A549 (cell line): Measurements from ENCODE around the gene BLID. TPM values are rescaled to one million over a fixed set of nuclear protein-coding genes. Genes with fewer than 3 reads are reported as not detected.

Experiments
- ATAC-seq, 2 experiments: fragments of 200-7000 bp in 1 of 2; fragments of >200 bp in 1 of 2; cut with Nextera tagmentation in 1 of 2; cut with Tn5 transposase in 1 of 2; 3 replicates each; pipeline versions ENCODE4 v1.8.0 to v1.9.1; 2018 to 2020; ENCODE audit warnings: mild to moderate bottlenecking in 1 of 2, moderate library complexity in 1 of 2
- CTCF ChIA-PET: fragments of 300-600 bp; sonication (Branson Sonifier 250); formaldehyde crosslinking; extraction: SDS; loops from one replicate; lab custom pipeline; 2021; ENCODE audit warnings: antibody characterized with exemption, inconsistent platforms; lab: Yijun Ruan, JAX
- POLR2A ChIA-PET: fragments of 350-600 bp; formaldehyde crosslinking; extraction: SDS; loops from one replicate; lab custom pipeline; 2021; ENCODE audit warnings: antibody characterized with exemption, inconsistent platforms; lab: Yijun Ruan, JAX
- DNase-seq, 2 experiments: peaks; one replicate each; pipeline versions ENCODE4 v3.0.0 to v3.0.0-alpha.2; 2011 to 2016; ENCODE audit warnings: low read depth in 1 of 2, low spot score in 1 of 2
- FAIRE-seq: peaks from 2 replicates; lab custom pipeline; 2011; peaks lifted over from hg19 to GRCh38; lab: Jason Lieb, UNC
- H3K27ac ChIP-seq, 2 experiments: fragments of >200 bp; sonication (Bioruptor Twin); formaldehyde crosslinking; 3 replicates each; pipeline ENCODE4 v1.5.1; 2016 to 2017
- H3K4me1 ChIP-seq: fragments of >200 bp; sonication (Bioruptor Twin); formaldehyde crosslinking; 3 replicates; pipeline ENCODE4 v1.6.1; 2016
- H3K4me2 ChIP-seq: fragments of >200 bp; sonication (Bioruptor Twin); formaldehyde crosslinking; 3 replicates; pipeline ENCODE4 v1.6.1; 2016
- H3K4me3 ChIP-seq: fragments of >200 bp; sonication (Bioruptor Twin); formaldehyde crosslinking; 3 replicates; pipeline ENCODE4 v1.5.1; 2016
- H3K9me3 ChIP-seq: fragments of >200 bp; sonication (Bioruptor Twin); formaldehyde crosslinking; 3 replicates; pipeline ENCODE4 v1.6.1; 2016
- BHLHE40 ChIP-seq: IDR thresholded peaks from 2 replicates; pipeline ENCODE4 v1.6.1; 2012; ENCODE audit warnings: low read depth, low read length, inconsistent platforms
- CBX2 ChIP-seq: fragments of 200-600 bp; sonication (generic); IDR thresholded peaks from 2 replicates; pipeline ENCODE4 v1.6.1; 2016; ENCODE audit warnings: low read depth, mild to moderate bottlenecking, borderline replicate concordance
- CEBPB ChIP-seq, 2 experiments: fragments of >200 bp in 1 of 2; sonication (Bioruptor Twin) in 1 of 2; formaldehyde crosslinking in 1 of 2; IDR thresholded peaks; 2 replicates each; pipeline ENCODE4 v1.6.1; 2012 to 2016
- CHD2 ChIP-seq: fragments of 150-350 bp; IDR thresholded peaks from 2 replicates; pipeline ENCODE4 v1.6.1; 2014; ENCODE audit warnings: low read length; ENCODE audit not compliant: partially characterized antibody
- CHD4 ChIP-seq: fragments of 200-600 bp; sonication (generic); IDR thresholded peaks from 2 replicates; pipeline ENCODE4 v1.6.1; 2016; ENCODE audit warnings: antibody characterized with exemption, mild to moderate bottlenecking, borderline replicate concordance
- EHMT2 ChIP-seq: fragments of 200-600 bp; sonication (generic); IDR thresholded peaks from 2 replicates; pipeline ENCODE4 v1.6.1; 2016; ENCODE audit warnings: antibody characterized with exemption, low read depth, mild to moderate bottlenecking, moderate library complexity
- ESRRA ChIP-seq: fragments of 150-350 bp; IDR thresholded peaks from 2 replicates; pipeline ENCODE4 v1.6.1; 2014; ENCODE audit warnings: mild to moderate bottlenecking, low read length, borderline replicate concordance
- FOSB ChIP-seq: fragments of 250-450 bp; sonication (Bioruptor Pico); IDR thresholded peaks from 2 replicates; pipeline ENCODE4 v1.5.0; 2020; ENCODE audit warnings: mild to moderate bottlenecking, moderate library complexity
- FOSL2 ChIP-seq, 2 experiments: fragments of 450-650 bp in 1 of 2; fragments of >200 bp in 1 of 2; sonication (Bioruptor Twin) in 1 of 2; formaldehyde crosslinking; IDR thresholded peaks; 2 replicates each; pipeline versions ENCODE4 v1.5.0 to v1.6.1; 2016 to 2020; ENCODE audit warnings: mild to moderate bottlenecking in 1 of 2, moderate library complexity in 1 of 2
- GATA3 ChIP-seq: IDR thresholded peaks from 2 replicates; pipeline ENCODE4 v1.6.1; 2012; ENCODE audit warnings: borderline replicate concordance
- HES2 ChIP-seq: fragments of >200 bp; sonication (Bioruptor Twin); formaldehyde crosslinking; IDR thresholded peaks from 2 replicates; pipeline ENCODE4 v1.6.1; 2016
- HEYL ChIP-seq: fragments of 250-450 bp; sonication (Bioruptor Pico); IDR thresholded peaks from 2 replicates; pipeline ENCODE4 v1.8.0; 2021; ENCODE audit warnings: mild to moderate bottlenecking, moderate library complexity
- HOXB13 ChIP-seq: fragments of 250-450 bp; sonication (Bioruptor Pico); IDR thresholded peaks from 2 replicates; pipeline ENCODE4 v1.5.0; 2020; ENCODE audit warnings: low read depth, mild to moderate bottlenecking, moderate library complexity
- HOXB5 ChIP-seq: fragments of 250-450 bp; sonication (Bioruptor Pico); IDR thresholded peaks from 2 replicates; pipeline ENCODE4 v1.5.0; 2020; ENCODE audit warnings: mild to moderate bottlenecking, moderate library complexity
- JUN ChIP-seq, 2 experiments: fragments of >200 bp; sonication (Bioruptor Twin); formaldehyde crosslinking; IDR thresholded peaks; 2 replicates in 1 of 2; 3 replicates in 1 of 2; pipeline ENCODE4 v1.6.1; 2016 to 2017
- KDM1A ChIP-seq: fragments of 200-600 bp; sonication (generic); IDR thresholded peaks from 2 replicates; pipeline ENCODE4 v1.6.1; 2016; ENCODE audit warnings: low read depth, mild to moderate bottlenecking
- KDM5A ChIP-seq: fragments of 200-600 bp; sonication (generic); IDR thresholded peaks from 2 replicates; pipeline ENCODE4 v1.6.1; 2016; ENCODE audit warnings: antibody characterized with exemption, mild to moderate bottlenecking
- MAFK ChIP-seq: fragments of 450-650 bp; IDR thresholded peaks from 2 replicates; pipeline ENCODE4 v1.6.1; 2014; ENCODE audit not compliant: partially characterized antibody
- MYC ChIP-seq: IDR thresholded peaks from 2 replicates; pipeline ENCODE4 v1.6.1; 2012; ENCODE audit warnings: mild to moderate bottlenecking, inconsistent platforms, low read length, improper control_type of control experiment, borderline replicate concordance
- POLR2AphosphoS2 ChIP-seq: conservative IDR thresholded peaks from 2 replicates; pipeline ENCODE4 v1.6.1; 2012; ENCODE audit warnings: low read length, improper control_type of control experiment, inconsistent platforms
- RCOR1 ChIP-seq: fragments of 150-350 bp; IDR thresholded peaks from 2 replicates; pipeline ENCODE4 v1.6.1; 2014; ENCODE audit warnings: antibody characterized with exemption, low read length, low read depth
- RFX5 ChIP-seq: fragments of 450-650 bp; IDR thresholded peaks from 2 replicates; pipeline ENCODE4 v1.7.1; 2014; ENCODE audit warnings: antibody characterized with exemption, mild to moderate bottlenecking, moderate library complexity
- RNF2 ChIP-seq: fragments of 200-600 bp; sonication (generic); IDR thresholded peaks from 2 replicates; pipeline ENCODE4 v1.6.1; 2016; ENCODE audit warnings: low read depth, mild to moderate bottlenecking, antibody characterized with exemption, moderate library complexity, borderline replicate concordance
- SMC3 ChIP-seq: fragments of >200 bp; sonication (Bioruptor Twin); formaldehyde crosslinking; IDR thresholded peaks from 3 replicates; pipeline ENCODE4 v1.6.1; 2018; ENCODE audit warnings: inconsistent platforms
- TFCP2L1 ChIP-seq: fragments of 250-450 bp; sonication (Bioruptor Pico); IDR thresholded peaks from 2 replicates; pipeline ENCODE4 v1.5.0; 2021; ENCODE audit warnings: mild to moderate bottlenecking
- WGBS: methylation state at CpG from one replicate; pipeline ENCODE4 v1.1.6; 2017; ENCODE audit errors: missing lambda C conversion rate; 5-methylcytosine and 5-hydroxymethylcytosine counted together
- polyA plus RNA-seq, 4 experiments: library from polyadenylated mRNA; depleted of rRNA in 3 of 4; stranded (reverse); fragments of >200 nt; fragmentation: RNase III in 1 of 4; extraction: RNeasy Plus Mini Kit Qiagen cat#74134 plus additional on column Dnase treatment in 1 of 4; gene quantifications; 2 replicates in 3 of 4; 3 replicates in 1 of 4; pipeline ENCODE4 v1.2.3, GENCODE V29; 2011 to 2017
- TF ChIP-seq, protein P1 (sequence below): fragments of >200 bp; sonication (Bioruptor Twin); formaldehyde crosslinking; IDR thresholded peaks from 3 replicates; pipeline ENCODE4 v1.5.1; 2016
- TF ChIP-seq, protein P2 (sequence below): fragments of >200 bp; sonication (Bioruptor Twin); formaldehyde crosslinking; IDR thresholded peaks from 3 replicates; pipeline ENCODE4 v1.6.1; 2016

The BLID gene
- polyA plus RNA-seq, 2 of the 4 experiments (the other 2 are of a cell fraction), result 0.14 TPM; not detected in 1

- H3K4me3 ChIP-seq, result no peak overlapping the region
- no peak for TF ChIP-seq POLR2AphosphoS2
- no peak for TF ChIP-seq FOSL2 (IDR thresholded peaks at IDR 0.05)
- no peak for TF ChIP-seq FOSL2 (CRISPR knock-in tag; IDR thresholded peaks at IDR 0.05)
- no peak for TF ChIP-seq CHD4
- TF ChIP-seq BHLHE40, result no peak
- no peak for TF ChIP-seq KDM1A
- no peak for TF ChIP-seq RNF2
- TF ChIP-seq MYC, result no peak
- no peak for TF ChIP-seq ESRRA
- TF ChIP-seq HEYL (CRISPR knock-in tag), result no peak
- ChIA-PET CTCF (no interaction called here), POLR2A (no interaction called here)
- no peak for ATAC-seq
- no peak overlapping the region for H3K4me2 ChIP-seq
- FAIRE-seq, result no peak
- no peak for DNase-seq
- no peaks in the 10 kb centered on the region for H3K4me1 ChIP-seq
- H3K9me3 ChIP-seq, result no peaks in the 10 kb centered on the region
- H3K27ac ChIP-seq, result no peak overlapping the region
- 69% methylated on average over 10 of the region's 10 CpGs for WGBS
These were observed 44.3 kb downstream of the BLID start for GRCh38 chr11:122071709-122072202.

- ATAC-seq (no peak), DNase-seq (peak in 1 of 2 experiments; percentile 33), FAIRE-seq (no peak)
- WGBS, result 54% methylated on average over 7 of the region's 7 CpGs
- Histone ChIP-seq H3K4me1 (no peaks in the 10 kb centered on the region), H3K4me2 (no peak overlapping the region), H3K27ac (no peak overlapping the region), H3K9me3 (no peaks in the 10 kb centered on the region; the same call in 2 of the 3 replicates), H3K4me3 (no peak overlapping the region)
- ChIA-PET POLR2A (no interaction called here), CTCF (no interaction called here)
- TF ChIP-seq HES2 (no peak), RCOR1 (no peak), FOSB (no peak)
These were observed 46.2 kb downstream of the BLID start for GRCh38 chr11:122069707-122070360.

- FAIRE-seq (no peak), ATAC-seq (no peak)
These were observed 47.2 kb downstream of the BLID start for GRCh38 chr11:122068837-122069236.

GRCh38 chr11:122068141-122068540 is 47.9 kb downstream of the BLID start:
- TF ChIP-seq, protein P1, sequence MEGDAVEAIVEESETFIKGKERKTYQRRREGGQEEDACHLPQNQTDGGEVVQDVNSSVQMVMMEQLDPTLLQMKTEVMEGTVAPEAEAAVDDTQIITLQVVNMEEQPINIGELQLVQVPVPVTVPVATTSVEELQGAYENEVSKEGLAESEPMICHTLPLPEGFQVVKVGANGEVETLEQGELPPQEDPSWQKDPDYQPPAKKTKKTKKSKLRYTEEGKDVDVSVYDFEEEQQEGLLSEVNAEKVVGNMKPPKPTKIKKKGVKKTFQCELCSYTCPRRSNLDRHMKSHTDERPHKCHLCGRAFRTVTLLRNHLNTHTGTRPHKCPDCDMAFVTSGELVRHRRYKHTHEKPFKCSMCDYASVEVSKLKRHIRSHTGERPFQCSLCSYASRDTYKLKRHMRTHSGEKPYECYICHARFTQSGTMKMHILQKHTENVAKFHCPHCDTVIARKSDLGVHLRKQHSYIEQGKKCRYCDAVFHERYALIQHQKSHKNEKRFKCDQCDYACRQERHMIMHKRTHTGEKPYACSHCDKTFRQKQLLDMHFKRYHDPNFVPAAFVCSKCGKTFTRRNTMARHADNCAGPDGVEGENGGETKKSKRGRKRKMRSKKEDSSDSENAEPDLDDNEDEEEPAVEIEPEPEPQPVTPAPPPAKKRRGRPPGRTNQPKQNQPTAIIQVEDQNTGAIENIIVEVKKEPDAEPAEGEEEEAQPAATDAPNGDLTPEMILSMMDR, result no peak
- TF ChIP-seq POLR2AphosphoS2, result no peak
- TF ChIP-seq KDM5A, result no peak
- no peak for TF ChIP-seq HOXB5
- TF ChIP-seq KDM1A, result no peak
- TF ChIP-seq CHD2, result no peak
- no peak for TF ChIP-seq EHMT2
- TF ChIP-seq TFCP2L1 (CRISPR knock-in tag), result no peak
- TF ChIP-seq HOXB13 (CRISPR knock-in tag), result no peak
- TF ChIP-seq, all 56 proteins: peak for 0
- ATAC-seq, result no peak
- H3K27ac ChIP-seq, result no peak overlapping the region
- POLR2A ChIA-PET, result no interaction called here
- H3K9me3 ChIP-seq, result no peaks in the 10 kb centered on the region; the same call in 2 of the 3 replicates
- H3K4me1 ChIP-seq, result no peaks in the 10 kb centered on the region
- WGBS, result 52% methylated on average over 5 of the region's 5 CpGs
- no peak overlapping the region for H3K4me3 ChIP-seq
- no peak overlapping the region for H3K4me2 ChIP-seq
- no peak for DNase-seq
- FAIRE-seq, result no peak
- CTCF ChIA-PET, result interaction anchor here (0.8 kb wide), 1 partner anchor 48 kb away, joined by 3 read pairs; no protein-coding TSS in a partner anchor

More at GRCh38 chr11:122068837-122069236, 47.2 kb downstream of the BLID start:
- no peaks in the 10 kb centered on the region for H3K4me1 ChIP-seq
- no peak overlapping the region for H3K4me2 ChIP-seq
- TF ChIP-seq GATA3, result no peak
- no peak for TF ChIP-seq SMC3
- TF ChIP-seq MAFK, result no peak
- no peak for TF ChIP-seq RFX5
- no peak for TF ChIP-seq BHLHE40
- no peak for TF ChIP-seq HEYL (CRISPR knock-in tag)
- TF ChIP-seq, protein P2, sequence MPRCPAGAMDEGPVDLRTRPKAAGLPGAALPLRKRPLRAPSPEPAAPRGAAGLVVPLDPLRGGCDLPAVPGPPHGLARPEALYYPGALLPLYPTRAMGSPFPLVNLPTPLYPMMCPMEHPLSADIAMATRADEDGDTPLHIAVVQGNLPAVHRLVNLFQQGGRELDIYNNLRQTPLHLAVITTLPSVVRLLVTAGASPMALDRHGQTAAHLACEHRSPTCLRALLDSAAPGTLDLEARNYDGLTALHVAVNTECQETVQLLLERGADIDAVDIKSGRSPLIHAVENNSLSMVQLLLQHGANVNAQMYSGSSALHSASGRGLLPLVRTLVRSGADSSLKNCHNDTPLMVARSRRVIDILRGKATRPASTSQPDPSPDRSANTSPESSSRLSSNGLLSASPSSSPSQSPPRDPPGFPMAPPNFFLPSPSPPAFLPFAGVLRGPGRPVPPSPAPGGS, result no peak
- TF ChIP-seq JUN (IDR thresholded peaks at IDR 0.05), result no peak
- no peak for TF ChIP-seq CEBPB (IDR thresholded peaks at IDR 0.05)
- TF ChIP-seq CBX2, result no peak
- no peak for TF ChIP-seq MYC
- CTCF ChIA-PET, result no interaction called here
- POLR2A ChIA-PET, result no interaction called here
- no peak overlapping the region for H3K27ac ChIP-seq
- WGBS, result 64% methylated on average over 3 of the region's 3 CpGs
- no peaks in the 10 kb centered on the region; the same call in 2 of the 3 replicates for H3K9me3 ChIP-seq
- DNase-seq, result no peak
- no peak overlapping the region for H3K4me3 ChIP-seq
